Naive B cell (primary cell): ENCODE data around the gene NAE1. TPM values are rescaled to one million over a fixed set of nuclear protein-coding genes. Genes with fewer than 3 reads are reported as not detected.
A peak's percentile ranks its signal among the peaks of the same experiment; 100 is the strongest.
"Not testable (repeated sequence)": the region's sequence is repeated elsewhere in the genome, so short reads cannot be mapped to it uniquely, and the experiment has no call there.

Experiments used
- ATAC-seq, 2 donors: fragments of 150-1000 bp; cut with Tn5 transposase; 2 replicates each; pipeline ENCODE4 v1.10.0; 2021; ENCODE audit warnings: low read depth in 2 of 2, mild to moderate bottlenecking in 2 of 2, moderate library complexity in 2 of 2
- DNase-seq: peaks from one replicate; pipeline ENCODE4 v3.0.0; 2022
- H3K27ac Mint-ChIP-seq, 6 donors: one replicate each; pipeline ENCODE4 v1.8.0; 2020 to 2022; ENCODE audit warnings: mild to moderate bottlenecking in 6 of 6, mixed read lengths in 6 of 6, moderate library complexity in 5 of 6, inconsistent platforms in 2 of 6
- H3K27me3 Mint-ChIP-seq, 3 donors: one replicate each; pipeline ENCODE4 v1.8.0; 2021 to 2022; ENCODE audit warnings: mixed read lengths in 3 of 3, mild to moderate bottlenecking in 1 of 3
- H3K36me3 Mint-ChIP-seq, 2 donors: one replicate each; pipeline ENCODE4 v1.8.0; 2020 to 2022; ENCODE audit warnings: mixed read lengths in 2 of 2, inconsistent platforms in 1 of 2, mild to moderate bottlenecking in 1 of 2
- H3K4me1 Mint-ChIP-seq, 3 donors: one replicate each; pipeline ENCODE4 v1.8.0; 2020 to 2022; ENCODE audit warnings: mixed read lengths in 3 of 3, inconsistent platforms in 1 of 3, mild to moderate bottlenecking in 1 of 3, moderate library complexity in 1 of 3
- H3K4me3 Mint-ChIP-seq, 8 donors: one replicate each; pipeline ENCODE4 v1.8.0; 2020 to 2022; ENCODE audit warnings: mild to moderate bottlenecking in 8 of 8, mixed read lengths in 8 of 8, moderate library complexity in 8 of 8, inconsistent platforms in 2 of 8
- H3K9me3 Mint-ChIP-seq, 7 donors: one replicate each; pipeline ENCODE4 v1.8.0; 2020 to 2022; ENCODE audit warnings: mixed read lengths in 7 of 7, mild to moderate bottlenecking in 5 of 7, inconsistent platforms in 2 of 7, moderate library complexity in 1 of 7
- polyA plus RNA-seq, 6 donors: library from polyadenylated mRNA; unstranded; fragments of 300-500 nt; fragmentation: Illumina TruSeq; gene quantifications; one replicate each; pipeline ENCODE4 v1.2.3, GENCODE V29; 2021; ENCODE audit warnings: low read depth in 6 of 6

Gene NAE1
- polyA plus RNA-seq, 6 donors from 2014 or later, result 46.7 to 87.4 (median 54.6) TPM

DNA sequence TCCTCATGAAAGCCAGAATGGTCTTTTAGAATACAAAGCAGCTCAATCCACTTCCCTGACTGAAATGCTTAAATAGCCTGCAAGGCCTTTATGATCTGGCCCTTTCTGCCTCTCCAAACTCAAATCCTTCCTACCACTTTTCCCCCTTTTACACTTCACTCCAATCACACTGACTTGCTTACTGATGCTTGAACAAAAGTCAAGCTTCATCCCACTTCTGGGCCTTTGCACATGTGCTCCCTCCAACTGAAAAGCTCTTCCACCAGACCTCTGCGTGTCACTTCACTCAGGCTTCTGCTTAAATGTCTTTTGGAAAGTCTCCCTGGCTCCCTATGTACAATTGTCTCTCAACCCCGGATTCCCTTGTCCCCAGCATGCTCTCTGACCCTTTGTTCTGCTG lies 16.0 kb downstream of the NAE1 start:
- H3K4me1 Mint-ChIP-seq, result no peaks in the 10 kb centered on the region
- H3K9me3 Mint-ChIP-seq, result no peaks in the 10 kb centered on the region
- no peaks in the 10 kb centered on the region for H3K27me3 Mint-ChIP-seq
- peak overlapping the region in 3 of 8 donors; percentile 1 to 16 (median 11) for H3K4me3 Mint-ChIP-seq
- DNase-seq (no peak), ATAC-seq (no peak)
- H3K36me3 Mint-ChIP-seq, result peaks cover 18 to 44% of the 10 kb centered on the region in 2 donors
- peak overlapping the region in 2 of 6 donors; percentile 58 to 72 for H3K27ac Mint-ChIP-seq

GRCh38 chr16:66811043-66811442 lies 19.7 kb downstream of the NAE1 start:
- Mint-ChIP-seq H3K36me3 (peaks cover 8 to 31% of the 10 kb centered on the region in 2 donors), H3K4me1 (no peaks in the 10 kb centered on the region), H3K9me3 (no peaks in the 10 kb centered on the region), H3K27ac (no peak overlapping the region), H3K27me3 (no peaks in the 10 kb centered on the region), H3K4me3 (no peak overlapping the region)
- ATAC-seq (no peak), DNase-seq (no peak)

GRCh38 chr16:66810391-66810790 lies 20.4 kb downstream of the NAE1 start:
- H3K4me3 Mint-ChIP-seq, result no peak overlapping the region

GRCh38 chr16:66809765-66810164 lies 21.0 kb downstream of the NAE1 start:
- Mint-ChIP-seq H3K27me3 (no peaks in the 10 kb centered on the region), H3K4me3 (no peak overlapping the region), H3K27ac (no peak overlapping the region), H3K4me1 (no peaks in the 10 kb centered on the region), H3K36me3 (peaks cover 16 to 39% of the 10 kb centered on the region in 2 donors), H3K9me3 (no peaks in the 10 kb centered on the region)
- DNase-seq (no peak), ATAC-seq (no peak)

More at GRCh38 chr16:66810391-66810790, 20.4 kb downstream of the NAE1 start:
- no peak for ATAC-seq
- H3K27ac Mint-ChIP-seq, result no peak overlapping the region
- H3K9me3 Mint-ChIP-seq, result no peaks in the 10 kb centered on the region
- no peaks in the 10 kb centered on the region for H3K4me1 Mint-ChIP-seq
- no peak for DNase-seq
- peaks cover 13 to 33% of the 10 kb centered on the region in 2 donors for H3K36me3 Mint-ChIP-seq
- no peaks in the 10 kb centered on the region for H3K27me3 Mint-ChIP-seq

- no peak for ATAC-seq
- H3K4me3 Mint-ChIP-seq, result no peak overlapping the region
- H3K27ac Mint-ChIP-seq, result no peak overlapping the region
- no peak for DNase-seq
- no peaks in the 10 kb centered on the region for H3K27me3 Mint-ChIP-seq
- H3K36me3 Mint-ChIP-seq, result peaks cover 18 to 23% of the 10 kb centered on the region in 2 donors
- no peaks in the 10 kb centered on the region for H3K9me3 Mint-ChIP-seq
- H3K4me1 Mint-ChIP-seq, result no peaks in the 10 kb centered on the region
These were observed 28.6 kb downstream of the NAE1 start for GRCh38 chr16:66802159-66802558.

DNA sequence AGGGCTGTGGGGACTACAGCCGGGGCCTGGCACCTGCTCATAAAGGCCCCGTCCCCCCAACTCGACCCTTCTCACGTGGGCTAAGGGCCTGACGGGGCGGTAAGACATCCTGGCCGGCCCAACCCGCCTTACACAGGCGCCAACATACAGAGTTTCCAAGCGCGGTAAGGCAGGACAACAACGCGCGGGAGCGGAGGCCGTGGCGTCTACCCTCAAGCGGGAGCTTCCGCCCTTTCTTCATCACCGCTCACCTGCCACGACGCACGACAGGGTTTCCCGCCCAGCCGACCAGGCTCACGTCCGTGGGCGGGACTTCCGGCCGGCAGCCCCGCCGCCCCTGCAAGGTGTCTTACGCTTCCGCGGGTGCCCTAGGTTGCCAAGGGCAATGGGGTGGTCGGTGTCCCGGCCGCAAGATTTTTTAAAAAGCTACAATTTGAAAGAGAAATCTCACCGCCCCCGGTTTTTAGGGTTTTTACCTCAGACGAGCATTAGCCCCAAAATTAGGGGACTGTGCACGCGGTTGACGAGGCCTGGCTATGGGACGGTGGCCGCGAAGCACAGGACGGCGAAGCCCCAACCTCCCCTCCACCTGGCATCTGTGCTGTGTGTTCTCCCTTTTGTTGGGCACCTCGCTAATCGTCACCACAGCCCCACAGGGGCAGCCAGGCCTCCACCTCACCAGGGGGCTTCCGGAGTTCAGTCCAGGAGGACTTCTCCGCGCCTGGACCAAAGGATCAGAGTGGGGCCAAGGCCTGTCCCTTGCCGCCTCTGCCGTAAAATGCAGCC lies 29.3 kb downstream of the NAE1 start, which contains the start of gene TERB1:
Gene TERB1 (minus strand): TSS at position 265 of the 786 bp plus-strand sequence. CDS start 4,786 bp downstream, outside the sequence.
- ATAC-seq, result no peak
- no peak within 1 kb of the TSS for H3K27ac Mint-ChIP-seq
- H3K4me3 Mint-ChIP-seq, result no peak within 1 kb of the TSS
- H3K4me1 Mint-ChIP-seq, result no peaks in the 10 kb centered on the region
- H3K27me3 Mint-ChIP-seq, result no peaks in the 10 kb centered on the region
- no peaks in the 10 kb centered on the region for H3K9me3 Mint-ChIP-seq
- peaks cover 18 to 23% of the 10 kb centered on the region in 2 donors for H3K36me3 Mint-ChIP-seq
- no peak for DNase-seq

DNA sequence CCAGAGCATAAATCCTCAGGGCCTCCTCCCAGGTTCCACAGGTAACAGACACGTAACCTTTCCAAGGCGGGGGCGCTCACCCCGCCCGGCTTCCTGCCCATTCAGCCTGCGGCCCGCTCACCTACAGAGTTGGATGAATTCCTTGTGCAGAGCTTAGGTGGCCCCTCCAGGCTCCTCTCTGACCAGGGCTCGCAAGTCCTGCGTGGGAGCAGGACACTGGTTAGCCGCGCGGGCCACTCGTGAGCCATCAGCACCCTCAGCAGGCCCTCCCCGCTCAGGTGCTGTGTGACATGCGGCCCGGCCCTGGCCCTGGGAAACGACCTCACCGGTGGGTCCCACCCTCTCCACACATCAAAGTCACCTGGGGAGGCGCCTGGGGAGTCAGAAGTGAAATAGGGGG lies 29.9 kb downstream of the NAE1 start:
- ATAC-seq (no peak), DNase-seq (no peak)
- H3K27ac Mint-ChIP-seq, result no peak overlapping the region
- peaks cover 17 to 23% of the 10 kb centered on the region in 2 donors for H3K36me3 Mint-ChIP-seq
- no peaks in the 10 kb centered on the region for H3K9me3 Mint-ChIP-seq
- H3K27me3 Mint-ChIP-seq, result no peaks in the 10 kb centered on the region
- no peaks in the 10 kb centered on the region for H3K4me1 Mint-ChIP-seq
- H3K4me3 Mint-ChIP-seq, result no peak overlapping the region

DNA sequence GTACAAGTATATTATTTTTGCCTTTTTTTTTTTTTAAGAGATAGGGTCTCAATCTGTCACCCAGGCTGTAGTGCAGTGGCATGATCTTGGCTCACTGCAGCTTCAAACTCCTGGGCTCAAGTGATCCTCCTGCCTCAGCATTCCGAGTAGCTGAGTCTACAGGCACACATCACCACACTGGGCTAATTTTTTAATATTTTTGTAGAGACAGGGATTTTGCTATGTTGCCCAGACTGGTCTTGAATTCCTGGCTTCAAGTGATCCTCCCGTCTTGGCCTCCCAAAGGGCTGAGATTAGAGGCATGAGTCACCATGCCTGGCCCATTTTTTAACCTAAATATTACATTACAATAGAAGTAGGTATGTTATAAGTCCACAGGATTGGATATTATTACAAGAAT lies 32.6 kb downstream of the NAE1 start:
- no peak overlapping the region for H3K4me3 Mint-ChIP-seq
- no peaks in the 10 kb centered on the region for H3K9me3 Mint-ChIP-seq
- H3K27me3 Mint-ChIP-seq, result no peaks in the 10 kb centered on the region
- ATAC-seq (no peak), DNase-seq (no peak)
- no peaks in the 10 kb centered on the region for H3K36me3 Mint-ChIP-seq
- no peaks in the 10 kb centered on the region for H3K4me1 Mint-ChIP-seq
- no peak overlapping the region for H3K27ac Mint-ChIP-seq

DNA sequence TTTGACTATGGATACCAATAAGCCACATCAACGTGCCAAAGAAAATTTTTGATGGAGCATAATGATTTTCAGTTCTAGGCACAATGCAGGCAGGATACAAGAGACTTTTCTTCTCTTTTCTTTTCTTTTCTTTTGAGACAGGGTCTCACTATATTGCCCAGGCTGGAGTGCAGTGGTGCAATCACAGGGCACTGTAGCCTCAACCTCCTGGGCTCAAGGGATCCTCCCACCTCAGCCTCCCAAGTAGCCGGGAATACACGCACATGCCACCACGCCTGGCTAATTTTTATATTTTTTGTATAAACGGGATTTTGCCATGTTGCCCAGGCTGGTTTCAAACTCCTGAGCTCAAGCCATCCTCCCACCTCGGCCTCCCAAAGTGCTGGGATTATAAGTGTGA lies 36.8 kb downstream of the NAE1 start:
- H3K9me3 Mint-ChIP-seq, H3K27me3 Mint-ChIP-seq: not testable (repeated sequence)

GRCh38 chr16:66790130-66790733 lies 40.5 kb downstream of the NAE1 start:
- no peaks in the 10 kb centered on the region for H3K9me3 Mint-ChIP-seq
- H3K36me3 Mint-ChIP-seq, result no peaks in the 10 kb centered on the region
- no peak overlapping the region for H3K4me3 Mint-ChIP-seq
- no peak overlapping the region for H3K27ac Mint-ChIP-seq
- no peaks in the 10 kb centered on the region for H3K27me3 Mint-ChIP-seq
- H3K4me1 Mint-ChIP-seq, result no peaks in the 10 kb centered on the region
- DNase-seq, result no peak
- no peak for ATAC-seq

More for the DNA sequence above, 36.8 kb downstream of the NAE1 start:
- not testable (repeated sequence) for ATAC-seq, H3K36me3 Mint-ChIP-seq, H3K4me1 Mint-ChIP-seq, DNase-seq, H3K4me3 Mint-ChIP-seq
- peak overlapping the region in 1 of 6 donors; percentile 72 for H3K27ac Mint-ChIP-seq

DNA sequence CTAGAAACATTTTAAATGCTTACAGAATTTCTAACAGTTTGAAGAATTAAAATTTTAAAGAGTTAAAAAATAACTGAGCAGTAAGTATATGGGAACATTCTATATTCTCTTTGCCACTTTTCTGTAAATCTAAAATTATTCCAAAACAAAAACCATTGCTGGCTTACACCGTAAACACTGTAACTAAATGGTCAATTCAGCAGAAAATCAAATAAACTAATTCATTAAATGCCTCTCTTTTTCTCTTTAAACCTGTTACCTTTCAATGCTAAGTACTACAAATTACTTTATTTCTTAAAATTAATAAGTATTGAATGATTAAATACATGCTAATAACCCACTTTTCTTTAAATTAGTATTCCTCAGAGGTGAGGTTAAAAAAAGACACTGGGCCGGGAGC lies 43.3 kb downstream of the NAE1 start:
- no peaks in the 10 kb centered on the region for H3K4me1 Mint-ChIP-seq
- no peak overlapping the region for H3K4me3 Mint-ChIP-seq
- H3K27ac Mint-ChIP-seq, result no peak overlapping the region
- no peak for ATAC-seq
- no peaks in the 10 kb centered on the region for H3K9me3 Mint-ChIP-seq
- H3K36me3 Mint-ChIP-seq, result no peaks in the 10 kb centered on the region
- no peaks in the 10 kb centered on the region for H3K27me3 Mint-ChIP-seq
- no peak for DNase-seq

GRCh38 chr16:66786551-66786950 lies 44.2 kb downstream of the NAE1 start:
- Mint-ChIP-seq H3K27me3 (no peaks in the 10 kb centered on the region), H3K9me3 (no peaks in the 10 kb centered on the region), H3K4me1 (no peaks in the 10 kb centered on the region), H3K27ac (no peak overlapping the region), H3K36me3 (no peaks in the 10 kb centered on the region), H3K4me3 (no peak overlapping the region)
- DNase-seq, result no peak
- no peak for ATAC-seq

DNA sequence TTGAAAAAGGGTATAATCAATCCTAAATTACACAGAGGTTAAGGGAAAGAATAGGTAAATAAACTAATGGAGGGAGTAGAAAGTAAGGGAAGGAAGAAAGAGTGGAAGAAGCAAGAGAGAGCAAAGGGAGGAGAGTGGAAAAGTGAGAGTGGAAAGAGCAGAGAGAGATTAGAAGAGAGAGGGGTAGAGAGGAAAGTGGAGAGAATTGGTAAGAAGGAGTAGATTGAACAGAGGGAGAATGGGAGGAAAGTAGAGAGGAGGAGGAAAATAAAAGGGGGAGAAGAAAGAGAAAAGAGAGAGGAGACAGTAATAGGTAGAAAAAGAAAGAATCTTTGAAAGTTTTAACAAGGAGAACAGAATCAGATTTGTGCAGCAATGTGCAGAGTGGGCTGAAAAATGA lies 54.3 kb downstream of the NAE1 start:
- Mint-ChIP-seq H3K36me3 (no peaks in the 10 kb centered on the region), H3K9me3 (peaks cover 0 to 7% (median 0%) of the 10 kb centered on the region in 7 donors), H3K4me3 (no peak overlapping the region), H3K4me1 (no peaks in the 10 kb centered on the region), H3K27ac (peak overlapping the region in 1 of 6 donors; percentile 5), H3K27me3 (no peaks in the 10 kb centered on the region)
- DNase-seq (no peak), ATAC-seq (no peak)

DNA sequence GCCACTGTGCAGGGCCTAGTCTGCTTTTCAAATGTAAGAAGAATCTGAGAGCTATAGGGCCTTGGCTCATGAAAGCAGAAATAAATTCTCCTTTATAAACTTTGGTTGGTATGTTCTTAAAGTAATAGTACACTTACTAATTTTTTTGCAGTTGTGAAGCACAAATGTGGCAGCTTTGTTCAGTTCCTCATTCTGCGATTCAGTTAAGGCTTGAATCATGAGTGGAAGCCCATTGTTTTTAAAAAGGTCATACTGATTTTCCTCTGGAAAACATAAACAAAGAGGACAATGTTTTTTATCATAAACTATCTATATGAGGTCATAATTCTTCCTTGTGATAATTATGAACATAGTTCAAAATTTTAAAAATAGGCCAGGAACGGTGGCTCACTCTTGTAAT lies 55.8 kb downstream of the NAE1 start:
- Mint-ChIP-seq H3K27ac (no peak overlapping the region), H3K36me3 (no peaks in the 10 kb centered on the region), H3K4me3 (no peak overlapping the region), H3K4me1 (no peaks in the 10 kb centered on the region), H3K9me3 (peaks cover 0 to 7% (median 0%) of the 10 kb centered on the region in 7 donors), H3K27me3 (no peaks in the 10 kb centered on the region)
- DNase-seq, result no peak
- ATAC-seq, result no peak
